ENCODE results near the gene KLF16.
"Not testable (repeated sequence)": the region's sequence is repeated elsewhere in the genome, so short reads cannot be mapped to it uniquely, and the experiment has no call there.

KLF16 gene

GRCh38 chr19:1863328-1863637 is at the start of gene KLF16:
Gene KLF16, minus strand, starts transcription at chr19:1863579. Its CDS starts 82 bp downstream, at chr19:1863497.
- DNase-seq (ENCODE audit: low spot score) = no peak

- DNase-seq (ENCODE audit: low spot score) = no peak
Measured at GRCh38 chr19:1912760-1913505, 49.6 kb upstream of the KLF16 start.

DNA sequence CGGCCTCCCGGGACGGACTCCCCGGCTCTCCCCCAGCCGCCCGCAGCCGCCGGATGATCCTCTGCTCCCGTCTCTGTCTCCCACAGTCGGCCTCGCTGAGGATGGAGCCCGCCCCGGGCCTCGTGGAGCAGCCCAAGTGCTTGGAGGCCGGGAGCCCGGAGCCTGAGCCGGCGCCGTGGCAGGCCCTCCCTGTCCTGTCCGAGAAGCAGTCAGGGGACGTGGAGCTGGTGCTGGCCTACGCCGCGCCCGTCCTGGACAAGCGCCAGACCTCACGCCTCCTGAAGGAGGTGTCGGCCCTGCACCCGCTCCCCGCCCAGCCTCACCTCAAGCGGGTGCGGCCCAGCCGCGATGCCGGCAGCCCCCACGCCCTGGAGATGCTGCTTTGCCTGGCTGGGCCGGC is 48.6 kb upstream of the KLF16 start:
- no peak for DNase-seq (ENCODE audit: low spot score)

DNA sequence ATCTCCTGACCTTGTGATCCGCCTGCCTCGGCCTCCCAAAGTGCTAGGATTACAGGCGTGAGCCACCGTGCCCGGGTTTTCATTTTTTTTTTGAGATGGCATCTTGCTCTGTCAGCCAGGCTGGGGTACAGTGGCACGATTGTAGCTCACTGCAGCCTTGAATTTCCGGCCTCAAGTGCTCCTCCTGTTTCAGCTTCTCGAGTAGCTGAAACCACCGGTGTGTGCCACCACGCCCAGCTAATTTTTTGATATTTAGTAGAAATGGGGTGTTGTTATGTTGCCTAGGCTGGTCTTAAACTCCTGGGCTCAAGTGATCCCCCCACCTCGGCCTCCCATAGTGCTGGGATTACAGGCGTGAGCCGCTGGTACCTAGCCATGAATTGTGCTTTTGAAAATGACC is 47.7 kb upstream of the KLF16 start:
- DNase-seq (ENCODE audit: low spot score) = no peak

DNA sequence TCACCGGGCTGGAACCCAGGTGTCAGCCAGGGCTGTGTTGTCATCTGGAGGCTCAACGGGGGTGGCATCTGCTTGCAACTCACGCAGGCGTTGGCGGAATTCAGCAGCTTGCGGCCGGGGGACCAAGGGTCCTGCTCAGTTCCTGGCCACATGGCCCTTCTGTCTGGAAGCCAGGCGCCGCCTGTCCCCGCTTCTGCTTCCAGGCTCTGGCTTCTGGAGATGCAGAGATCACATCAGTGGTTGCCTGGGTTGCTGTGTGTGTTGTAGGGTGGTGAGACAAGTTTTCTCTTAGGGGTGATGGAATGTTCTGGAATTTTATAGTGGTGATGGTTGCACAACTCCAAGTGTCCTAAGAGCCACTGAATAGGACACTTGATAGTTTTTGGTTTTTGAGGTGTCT is 46.8 kb upstream of the KLF16 start:
- peak; percentile 37 for DNase-seq (ENCODE audit: low spot score)

DNA sequence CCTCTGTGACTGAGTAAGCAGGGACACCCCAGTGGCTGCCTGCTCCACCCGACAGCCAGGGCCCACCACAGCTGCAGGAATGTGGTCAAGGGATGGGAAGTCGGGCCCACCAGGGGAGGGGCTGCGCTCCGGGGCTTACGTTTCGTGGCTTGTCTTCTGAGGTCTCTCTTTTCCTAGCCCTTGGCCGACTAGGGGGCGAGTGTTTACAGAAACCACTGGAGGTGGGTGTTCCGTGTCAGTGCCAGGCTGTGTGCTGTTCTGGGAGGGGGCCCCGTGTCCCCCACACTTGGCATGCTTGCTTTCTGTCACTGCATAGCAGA is 46.3 kb upstream of the KLF16 start:
- no peak for DNase-seq (ENCODE audit: low spot score)

DNA sequence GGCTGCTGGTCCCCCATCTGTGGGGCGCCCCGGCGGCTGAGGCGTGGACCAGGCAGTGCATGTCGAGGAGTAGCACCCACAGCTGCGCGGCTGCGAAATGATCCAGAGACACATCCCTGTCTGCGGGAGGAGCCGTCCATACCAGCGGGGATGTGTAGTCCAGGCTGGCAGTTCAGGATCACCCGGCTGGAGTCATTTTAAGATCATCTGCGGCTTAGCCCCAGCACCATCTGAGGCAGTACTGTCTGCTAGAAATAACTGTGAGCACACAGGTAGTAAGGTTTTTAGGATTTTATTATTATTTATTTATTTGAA is 44.9 kb upstream of the KLF16 start:
- no peak for DNase-seq (ENCODE audit: low spot score)

GRCh38 chr19:1907563-1908363 is 44.4 kb upstream of the KLF16 start:
- no peak for DNase-seq (ENCODE audit: low spot score)

GRCh38 chr19:1906985-1907562 is 43.7 kb upstream of the KLF16 start:
- no peak for DNase-seq (ENCODE audit: low spot score)

GRCh38 chr19:1905863-1906375 is 42.5 kb upstream of the KLF16 start:
- DNase-seq (ENCODE audit: low spot score) = no peak

- peak; percentile 98 for DNase-seq (ENCODE audit: low spot score)
Measured at GRCh38 chr19:1905110-1905862, 41.9 kb upstream of the KLF16 start, which contains the start of the genes ADAT3 and SCAMP4. Gene ADAT3, plus strand, starts transcription at chr19:1905399. Its CDS starts 6,649 bp downstream, at chr19:1912048. Gene SCAMP4, plus strand, starts transcription at chr19:1905399. Its CDS starts 9,621 bp downstream, at chr19:1915020.

DNA sequence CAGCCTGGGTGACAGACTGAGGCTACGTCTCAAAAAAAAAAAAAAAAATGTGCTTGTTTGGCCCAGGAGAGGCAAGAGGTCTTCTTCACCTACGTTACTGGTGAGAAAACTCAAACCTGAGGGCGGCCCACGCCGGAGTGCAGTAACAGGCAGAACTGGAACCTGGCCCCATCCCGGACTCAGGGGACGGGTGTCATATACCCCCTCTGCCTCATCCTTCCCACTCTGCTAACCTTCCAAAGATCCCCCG is 41.4 kb upstream of the KLF16 start:
- no peak for DNase-seq (ENCODE audit: low spot score)

DNA sequence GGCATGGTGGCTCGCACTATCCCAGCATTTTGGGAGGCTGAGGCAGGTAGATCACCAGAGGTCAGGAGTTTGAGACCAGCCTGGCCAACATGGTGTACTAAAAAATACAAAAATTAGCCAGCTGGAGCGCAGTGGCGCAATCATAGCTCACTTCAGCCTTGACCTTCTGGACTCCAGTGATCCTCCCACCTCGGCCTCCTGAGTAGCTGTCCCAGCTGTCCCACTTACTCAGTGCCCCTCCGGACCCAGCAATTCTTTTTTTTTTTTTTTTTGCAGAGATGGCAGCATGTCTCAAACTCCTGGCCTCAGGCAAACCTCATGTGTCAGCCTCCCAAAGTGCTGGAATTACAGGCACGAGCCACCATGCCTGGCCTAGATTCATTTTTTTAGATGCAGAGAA is 39.5 kb upstream of the KLF16 start:
- DNase-seq (ENCODE audit: low spot score) = no peak

GRCh38 chr19:1901940-1902404 is 38.6 kb upstream of the KLF16 start:
- no peak for DNase-seq (ENCODE audit: low spot score)

DNA sequence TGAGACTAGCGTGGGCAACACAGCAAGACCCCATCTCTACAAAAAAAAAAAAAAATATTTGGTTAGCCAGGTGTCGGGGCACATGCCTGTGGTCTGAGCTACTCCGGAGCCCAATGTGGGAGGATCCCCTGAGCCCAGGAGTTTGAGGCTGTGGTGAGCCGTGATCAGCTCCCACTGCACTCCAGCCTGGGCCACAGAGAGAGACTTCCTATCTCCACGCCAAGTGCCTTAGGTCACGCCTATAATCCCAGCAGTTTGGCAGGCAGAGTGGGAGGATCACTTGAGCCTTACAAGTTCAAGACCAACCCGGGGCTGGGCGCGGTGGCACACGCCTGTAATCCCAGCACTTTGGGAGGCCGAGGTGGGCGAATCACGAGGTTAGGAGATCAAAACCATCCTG is 33.1 kb upstream of the KLF16 start:
- no peak for DNase-seq (ENCODE audit: low spot score)

DNA sequence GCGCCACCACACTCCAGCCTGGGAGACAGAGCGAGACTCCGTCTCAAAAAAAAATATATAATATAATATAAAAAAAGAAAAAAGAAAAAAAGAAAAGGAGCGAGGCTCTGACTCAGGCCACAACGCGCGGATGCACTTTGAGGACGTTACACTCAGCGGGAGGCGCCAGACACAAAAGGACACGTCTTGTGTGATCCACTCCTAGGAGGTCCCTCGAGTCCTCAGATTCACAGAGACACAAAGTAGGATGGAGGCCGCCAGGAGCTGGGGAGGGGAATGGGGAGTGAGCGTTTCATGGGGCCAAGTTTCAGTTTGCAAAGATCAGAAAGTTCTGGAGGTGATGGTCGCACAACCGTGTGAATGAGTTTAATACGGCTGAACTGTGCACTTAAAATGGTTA is 30.4 kb upstream of the KLF16 start:
- DNase-seq (ENCODE audit: low spot score) = no peak

- no peak for DNase-seq (ENCODE audit: low spot score)
Measured at GRCh38 chr19:1889907-1890306, 26.5 kb upstream of the KLF16 start.

- DNase-seq (ENCODE audit: low spot score) = no peak
Measured at GRCh38 chr19:1888385-1888784, 25.0 kb upstream of the KLF16 start.

DNA sequence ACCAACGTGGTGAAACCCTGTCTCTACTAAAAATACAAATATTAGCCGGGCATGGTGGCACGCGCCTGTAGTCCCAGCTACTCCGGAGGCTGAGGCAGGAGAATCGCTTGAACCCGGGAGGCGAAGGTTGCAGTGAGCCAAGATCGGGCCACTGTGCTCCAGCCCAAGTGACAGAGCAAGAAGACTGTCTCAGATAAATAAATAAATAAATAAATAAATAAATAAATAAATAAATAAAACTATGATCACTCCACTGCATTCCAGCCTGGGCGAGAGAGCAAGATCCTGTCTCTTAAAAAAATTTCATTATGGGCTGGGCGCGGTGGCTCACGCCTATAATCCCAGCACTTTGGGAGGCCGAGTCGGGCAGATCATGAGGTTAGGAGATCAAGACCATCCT is 23.0 kb upstream of the KLF16 start:
- DNase-seq (ENCODE audit: low spot score) = not testable (repeated sequence)

DNA sequence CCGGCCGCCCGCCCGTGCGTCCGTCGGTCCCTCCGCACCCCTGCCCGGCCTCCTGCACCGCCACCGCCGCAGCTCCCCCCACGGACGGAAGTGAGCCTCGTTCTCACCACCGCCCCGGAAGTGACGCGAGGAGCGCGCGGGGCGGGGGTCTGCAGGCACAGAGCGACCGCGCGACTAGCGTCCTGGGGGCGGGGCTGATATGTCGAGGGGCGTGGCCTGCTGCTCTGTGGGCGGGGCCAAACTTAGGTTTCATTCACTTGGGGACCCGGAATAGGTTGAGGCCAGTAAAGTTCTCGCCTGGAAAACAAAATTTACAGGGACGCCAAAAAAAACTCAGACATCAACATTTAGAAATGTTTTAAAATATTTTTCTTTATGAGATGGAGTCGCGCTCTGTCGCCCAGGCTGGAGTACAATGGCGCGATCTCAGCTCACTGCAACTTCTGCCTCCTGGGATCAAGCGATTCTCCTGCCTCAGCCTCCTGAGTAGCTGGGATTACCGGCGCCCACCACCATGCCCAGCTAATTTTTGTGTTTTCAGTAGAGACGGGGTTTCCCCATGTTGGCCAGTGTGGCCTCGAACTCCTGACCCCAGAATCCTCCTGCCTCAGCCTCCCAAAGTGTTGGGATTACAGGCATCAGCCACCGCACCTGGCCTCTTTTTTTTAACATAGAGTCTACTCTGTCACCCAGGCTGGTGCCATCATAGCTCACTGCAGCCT is 22.2 kb upstream of the KLF16 start, which contains the start of gene ABHD17A:
Gene ABHD17A, minus strand, starts transcription at position 99 of the 722 bp plus-strand sequence. CDS start 3,930 bp downstream, outside the sequence.
- peak; percentile 94 for DNase-seq (ENCODE audit: low spot score)

DNA sequence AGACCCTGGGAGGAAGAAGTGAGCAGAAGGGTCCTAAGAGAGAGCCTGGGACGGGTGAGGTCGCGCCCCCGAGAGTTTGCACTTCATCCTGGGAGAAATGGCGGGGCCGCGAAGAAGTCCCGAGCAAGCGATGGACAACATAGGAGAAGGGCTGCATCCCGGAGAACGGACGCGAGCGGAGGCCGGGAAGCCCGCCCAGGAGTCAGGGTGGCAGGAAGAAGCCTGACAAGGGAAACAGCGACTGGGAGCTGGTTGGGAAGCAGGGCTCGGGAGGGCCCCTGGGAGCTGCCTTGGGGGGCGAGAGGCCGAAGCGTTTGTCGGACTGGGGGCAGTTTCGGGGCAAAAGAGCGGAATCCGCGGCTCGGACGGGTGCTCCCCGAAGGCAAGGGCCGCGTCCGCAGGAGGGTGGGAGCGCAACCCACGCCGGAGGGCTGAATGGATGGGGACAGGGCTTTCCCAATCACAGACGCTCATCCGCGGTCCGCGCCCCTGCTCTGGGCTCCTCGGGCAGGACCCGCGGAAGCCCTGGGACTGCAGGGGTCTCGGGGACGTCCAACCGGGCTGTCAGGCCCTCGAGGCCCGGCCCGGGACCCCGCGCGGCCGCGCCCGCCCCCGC is 21.4 kb upstream of the KLF16 start:
- DNase-seq (ENCODE audit: low spot score) = peak; percentile 58
